SK-N-SH (cell line): ENCODE results near the gene GOLGA3. TPM values are rescaled to one million over a fixed set of nuclear protein-coding genes. Genes with fewer than 3 reads are reported as not detected.

ENCODE experiments used
- CTCF ChIA-PET: fragments of 300-600, 350-600 bp; formaldehyde crosslinking; extraction: SDS; loops from one replicate; lab custom pipeline; 2021; lab: Yijun Ruan, JAX
- POLR2A ChIA-PET: fragments of 350-600 bp; sonication (Branson Sonifier 250); formaldehyde crosslinking; extraction: SDS; loops from one replicate; lab custom pipeline; 2020; ENCODE audit warnings: antibody characterized with exemption, inconsistent platforms; lab: Yijun Ruan, JAX
- DNase-seq: peaks from one replicate; pipeline ENCODE4 v3.0.0; 2012
- H2AFZ ChIP-seq: fragments of 200-600 bp; sonication (generic); 2 replicates; pipeline ENCODE4 v1.8.1; 2016; ENCODE audit warnings: antibody characterized with exemption, mild to moderate bottlenecking, low read depth
- H3F3A ChIP-seq: fragments of 200-600 bp; sonication (generic); replicated peaks from 2 replicates; pipeline ENCODE3; 2016; ENCODE audit warnings: antibody characterized with exemption, mild to moderate bottlenecking; ENCODE audit not compliant: insufficient read depth
- H3K27ac ChIP-seq, 2 experiments: fragments of 200-500 bp in 1 of 2; fragments of 200-600 bp in 1 of 2; sonication (Bioruptor generic) in 1 of 2; sonication (generic), shearing (Covaris generic) in 1 of 2; 2 replicates each; pipeline versions ENCODE4 v1.5.1 to v1.6.1; 2014 to 2016; ENCODE audit warnings: low read depth in 2 of 2, inconsistent platforms in 1 of 2, low read length in 1 of 2, mild to moderate bottlenecking in 1 of 2, mixed read lengths in 1 of 2
- H3K27me3 ChIP-seq: fragments of 200-600 bp; sonication (generic), shearing (Covaris generic); 2 replicates; pipeline ENCODE4 v1.6.1; 2016; ENCODE audit warnings: mixed run types; ENCODE audit not compliant: insufficient read depth
- H3K36me3 ChIP-seq, 2 experiments: fragments of 200-500 bp in 1 of 2; fragments of 200-600 bp in 1 of 2; sonication (Bioruptor generic) in 1 of 2; sonication (generic) in 1 of 2; replicated peaks in 1 of 2; 2 replicates each; pipeline versions ENCODE3 to v1.5.1; 2014 to 2016; ENCODE audit warnings: low read length in 1 of 2, mild to moderate bottlenecking in 1 of 2; ENCODE audit not compliant: insufficient read depth in 2 of 2, control insufficient read depth in 1 of 2
- H3K4me1 ChIP-seq, 2 experiments: fragments of 200-500 bp in 1 of 2; fragments of 200-600 bp in 1 of 2; sonication (Bioruptor generic) in 1 of 2; sonication (generic), shearing (Covaris generic) in 1 of 2; 2 replicates each; pipeline versions ENCODE4 v1.5.1 to v1.6.1; 2014 to 2016; ENCODE audit warnings: low read depth in 1 of 2, low read length in 1 of 2, mixed run types in 1 of 2; ENCODE audit not compliant: insufficient read depth in 2 of 2, control insufficient read depth in 1 of 2
- H3K4me2 ChIP-seq: fragments of 200-600 bp; sonication (generic), shearing (Covaris generic); 2 replicates; pipeline ENCODE4 v1.6.1; 2017; ENCODE audit warnings: mixed run types
- H3K4me3 ChIP-seq, 2 experiments: fragments of 200-500 bp in 1 of 2; fragments of 200-600 bp in 1 of 2; sonication (Bioruptor generic) in 1 of 2; sonication (generic), shearing (Covaris generic) in 1 of 2; 2 replicates each; pipeline versions ENCODE4 v1.5.1 to v1.8.1; 2014 to 2016; ENCODE audit warnings: low read depth in 2 of 2, inconsistent platforms in 1 of 2, low read length in 1 of 2, mild to moderate bottlenecking in 1 of 2, mixed read lengths in 1 of 2, moderate library complexity in 1 of 2
- H3K79me2 ChIP-seq: fragments of 200-600 bp; sonication (generic); 2 replicates; pipeline ENCODE4 v1.8.1; 2017; ENCODE audit warnings: mild to moderate bottlenecking; ENCODE audit not compliant: insufficient read depth
- H3K9ac ChIP-seq: fragments of 200-600 bp; sonication (generic); 2 replicates; pipeline ENCODE4 v1.6.1; 2017; ENCODE audit warnings: mixed run types
- H3K9me2 ChIP-seq: fragments of 200-600 bp; sonication (generic); 2 replicates; pipeline ENCODE4 v1.6.1; 2017; ENCODE audit warnings: mixed run types
- H3K9me3 ChIP-seq: fragments of 200-600 bp; sonication (generic); 2 replicates; pipeline ENCODE4 v1.6.1; 2017; ENCODE audit warnings: mixed run types, mild to moderate bottlenecking, moderate library complexity
- H4K20me1 ChIP-seq: fragments of 200-600 bp; sonication (generic); 2 replicates; pipeline ENCODE4 v1.6.1; 2017; ENCODE audit warnings: mild to moderate bottlenecking, mixed run types; ENCODE audit not compliant: insufficient read depth
- ELF1 ChIP-seq: IDR thresholded peaks from 2 replicates; pipeline ENCODE4 v1.4.0; 2012
- EZH2phosphoT487 ChIP-seq: fragments of 200-600 bp; sonication (generic); IDR thresholded peaks from 2 replicates; pipeline ENCODE4 v1.6.1; 2017; ENCODE audit warnings: low read depth, mixed run types, mild to moderate bottlenecking, antibody characterized with exemption, moderate library complexity, borderline replicate concordance
- FOSL2 ChIP-seq: IDR thresholded peaks from 2 replicates; pipeline ENCODE4 v1.4.0; 2012; ENCODE audit warnings: low read depth, mild to moderate bottlenecking, moderate library complexity, borderline replicate concordance
- FOXJ3 ChIP-seq: sonication (generic); formaldehyde crosslinking; IDR thresholded peaks from 2 replicates; pipeline ENCODE4 v1.5.1; 2020; ENCODE audit warnings: mild to moderate bottlenecking, missing genetic modification reagents
- FOXM1 ChIP-seq: IDR thresholded peaks from 2 replicates; pipeline ENCODE4 v1.4.0; 2012; ENCODE audit warnings: low read depth, mild to moderate bottlenecking
- GATA2 ChIP-seq: sonication (generic); formaldehyde crosslinking; IDR thresholded peaks from 2 replicates; pipeline ENCODE4 v1.5.0; 2020; ENCODE audit warnings: mild to moderate bottlenecking, missing genetic modification reagents
- RAD21 ChIP-seq: IDR thresholded peaks from 2 replicates; pipeline ENCODE4 v1.6.1; 2012; ENCODE audit warnings: mild to moderate bottlenecking, low read length
- RCOR1 ChIP-seq: fragments of 150-350 bp; IDR thresholded peaks from 2 replicates; pipeline ENCODE4 v1.6.1; 2017; ENCODE audit warnings: antibody characterized with exemption, low read length
- REST ChIP-seq: IDR thresholded peaks from 2 replicates; pipeline ENCODE4 v1.6.1; 2012; ENCODE audit warnings: mild to moderate bottlenecking, low read depth, low read length, moderate library complexity
- RFX5 ChIP-seq: IDR thresholded peaks from 2 replicates; pipeline ENCODE4 v1.6.1; 2012; ENCODE audit warnings: mild to moderate bottlenecking, improper control_type of control experiment, low read length
- RXRA ChIP-seq: IDR thresholded peaks from 2 replicates; pipeline ENCODE4 v1.4.0; 2012; ENCODE audit warnings: low read depth, mild to moderate bottlenecking, borderline replicate concordance
- SIN3A ChIP-seq: IDR thresholded peaks from 2 replicates; pipeline ENCODE4 v1.6.1; 2012; ENCODE audit warnings: low read depth, mild to moderate bottlenecking, low read length, moderate library complexity, borderline replicate concordance
- TCF12 ChIP-seq: IDR thresholded peaks from 2 replicates; pipeline ENCODE4 v1.4.0; 2012
- WGBS: methylation state at CpG from one replicate; pipeline ENCODE4 v1.1.6; 2017; ENCODE audit warnings: low lambda C conversion rate; 5-methylcytosine and 5-hydroxymethylcytosine counted together
- polyA plus RNA-seq, 3 experiments: library from polyadenylated mRNA; depleted of rRNA; stranded (reverse); fragments of >200 nt; gene quantifications; 2 replicates each; pipeline ENCODE4 v1.2.3, GENCODE V29; 2012

The GOLGA3 gene
- polyA plus RNA-seq, 1 of the 3 experiments (the other 2 are of a cell fraction), result 16.9 TPM

GRCh38 chr12:132736913-132737312, 91.8 kb downstream of the GOLGA3 start:
- no peak overlapping the region for H3K4me2 ChIP-seq
- DNase-seq, result no peak
- no peak overlapping the region for H3K27ac ChIP-seq
- H2AFZ ChIP-seq, result no peak overlapping the region
- peaks cover 0 to 4% of the 10 kb centered on the region in 2 experiments; a peak in 1 of 4 replicates for H3K4me1 ChIP-seq
- no peak overlapping the region for H3K9ac ChIP-seq
- peaks cover 5% of the 10 kb centered on the region; the same call in 1 of the 2 replicates for H4K20me1 ChIP-seq
- ChIA-PET CTCF (no interaction called here), POLR2A (no interaction called here)
- H3K9me3 ChIP-seq, result no peaks in the 10 kb centered on the region
- no peak overlapping the region for H3K4me3 ChIP-seq
- H3K79me2 ChIP-seq, result peaks cover 31% of the 10 kb centered on the region; the same call in 1 of the 2 replicates
- H3K36me3 ChIP-seq, result peaks cover 49 to 76% of the 10 kb centered on the region in 2 experiments
- H3K9me2 ChIP-seq, result no peaks in the 10 kb centered on the region
- TF ChIP-seq RFX5, result no peak
- H3K27me3 ChIP-seq, result no peaks in the 10 kb centered on the region
- over 99% methylated on average over 8 of the region's 15 CpGs for WGBS
- H3F3A ChIP-seq, result peaks cover 14% of the 10 kb centered on the region

- Histone ChIP-seq H3K9me2 (no peaks in the 10 kb centered on the region), H3K4me2 (no peak overlapping the region), H3K4me1 (peaks cover 0 to 4% of the 10 kb centered on the region in 2 experiments; a peak in 1 of 4 replicates), H3K4me3 (no peak overlapping the region), H3K79me2 (peaks cover 25% of the 10 kb centered on the region; the same call in 1 of the 2 replicates), H3K36me3 (peaks cover 50 to 75% of the 10 kb centered on the region in 2 experiments), H3K9ac (no peak overlapping the region), H3F3A (peaks cover 19% of the 10 kb centered on the region), H2AFZ (no peak overlapping the region), H3K27ac (no peak overlapping the region; a peak in 1 of 4 replicates), H3K9me3 (no peaks in the 10 kb centered on the region), H4K20me1 (peaks cover 4% of the 10 kb centered on the region; the same call in 1 of the 2 replicates), H3K27me3 (no peaks in the 10 kb centered on the region)
- TF ChIP-seq FOSL2, result no peak
- TF ChIP-seq EZH2phosphoT487, result no peak
- no peak for TF ChIP-seq REST
- no peak for TF ChIP-seq RFX5
- TF ChIP-seq GATA2, result no peak
- no peak for TF ChIP-seq TCF12
- DNase-seq, result no peak
- WGBS, result 91% methylated on average over 9 of the region's 12 CpGs
- POLR2A ChIA-PET, result no interaction called here
- CTCF ChIA-PET, result interaction anchor here (1.6 kb wide), 1 partner anchor 11 kb away, joined by 3 read pairs; no protein-coding TSS in a partner anchor
Measured at GRCh38 chr12:132736378-132736777, 92.3 kb downstream of the GOLGA3 start.

GRCh38 chr12:132735496-132735895, 93.2 kb downstream of the GOLGA3 start:
- H3K79me2 ChIP-seq, result peaks cover 18% of the 10 kb centered on the region; the same call in 1 of the 2 replicates
- H3K9me2 ChIP-seq, result no peaks in the 10 kb centered on the region
- 94% methylated on average over 20 of the region's 20 CpGs for WGBS
- no peak overlapping the region for H3K4me3 ChIP-seq
- no peak overlapping the region for H3K27ac ChIP-seq
- peaks cover 0 to 4% of the 10 kb centered on the region in 2 experiments; a peak in 1 of 4 replicates for H3K4me1 ChIP-seq
- H3K27me3 ChIP-seq, result no peaks in the 10 kb centered on the region
- peaks cover 19% of the 10 kb centered on the region for H3F3A ChIP-seq
- H2AFZ ChIP-seq, result no peak overlapping the region
- peaks cover 9% of the 10 kb centered on the region; the same call in 1 of the 2 replicates for H4K20me1 ChIP-seq
- no peak for DNase-seq
- no peak overlapping the region for H3K9ac ChIP-seq
- no peak overlapping the region for H3K4me2 ChIP-seq
- ChIA-PET CTCF (interaction anchor here (0.5 to 1.6 kb wide), 2 partner anchors 12 to 32 kb away, joined by 3 read pairs; no protein-coding TSS in a partner anchor), POLR2A (no interaction called here)
- H3K36me3 ChIP-seq, result peaks cover 53 to 71% of the 10 kb centered on the region in 2 experiments
- H3K9me3 ChIP-seq, result no peaks in the 10 kb centered on the region
- TF ChIP-seq RXRA (no peak), EZH2phosphoT487 (no peak), RCOR1 (no peak), FOXJ3 (no peak), ELF1 (no peak), FOXM1 (no peak), GATA2 (no peak), SIN3A (no peak), RAD21 (no peak)
